ENCODE results near the gene NTM. TPM values are rescaled to one million over a fixed set of nuclear protein-coding genes. Genes with fewer than 3 reads are reported as not detected.

NTM gene
- total RNA-seq, 1 donor from 2014 or later: not detected

DNA sequence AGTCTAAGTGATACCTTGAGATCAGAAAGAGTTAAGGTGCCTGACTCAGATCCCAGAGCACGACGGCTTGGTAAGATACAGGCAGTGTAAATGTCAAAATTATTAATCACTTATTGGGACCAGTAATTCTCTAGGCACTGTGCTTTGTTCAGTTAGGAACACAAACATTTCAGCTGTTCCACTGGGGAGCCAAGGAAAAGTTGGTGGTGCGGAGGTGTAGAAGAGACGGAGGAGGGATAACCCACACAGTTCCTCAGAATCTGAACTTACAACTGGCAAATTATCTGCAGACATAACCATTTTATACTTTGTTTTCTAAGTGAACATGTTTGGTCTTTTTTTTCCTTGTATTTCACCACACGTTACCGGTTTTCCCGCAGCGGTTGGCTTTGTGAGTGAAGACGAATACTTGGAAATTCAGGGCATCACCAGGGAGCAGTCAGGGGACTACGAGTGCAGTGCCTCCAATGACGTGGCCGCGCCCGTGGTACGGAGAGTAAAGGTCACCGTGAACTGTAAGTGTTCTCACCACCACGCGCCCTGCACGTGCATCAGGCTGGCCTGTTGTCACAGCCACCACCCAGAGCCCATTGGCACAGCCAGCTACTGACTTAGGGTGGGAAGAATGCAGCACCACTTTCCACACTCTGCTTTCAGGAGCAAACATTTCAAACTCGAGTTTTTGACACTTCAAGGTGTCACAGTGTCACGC is 937.0 kb downstream of the NTM start:
- no peak for DNase-seq
- Mint-ChIP-seq H3K27me3 (no peaks in the 10 kb centered on the region), H3K4me3 (no peak overlapping the region), H3K9me3 (peaks cover 3% of the 10 kb centered on the region), H3K36me3 (ENCODE audit: low read depth) (no peaks in the 10 kb centered on the region), H3K4me1 (no peaks in the 10 kb centered on the region), H3K27ac (no peak overlapping the region)
- ChIA-PET CTCF (no interaction called here), POLR2A (no interaction called here)
- ATAC-seq (ENCODE audit: low read depth): no peak
- intact Hi-C loops (cut with micrococcal nuclease): no loop called here
- no peak for TF ChIP-seq CTCF (IDR thresholded peaks at IDR 0.05)

DNA sequence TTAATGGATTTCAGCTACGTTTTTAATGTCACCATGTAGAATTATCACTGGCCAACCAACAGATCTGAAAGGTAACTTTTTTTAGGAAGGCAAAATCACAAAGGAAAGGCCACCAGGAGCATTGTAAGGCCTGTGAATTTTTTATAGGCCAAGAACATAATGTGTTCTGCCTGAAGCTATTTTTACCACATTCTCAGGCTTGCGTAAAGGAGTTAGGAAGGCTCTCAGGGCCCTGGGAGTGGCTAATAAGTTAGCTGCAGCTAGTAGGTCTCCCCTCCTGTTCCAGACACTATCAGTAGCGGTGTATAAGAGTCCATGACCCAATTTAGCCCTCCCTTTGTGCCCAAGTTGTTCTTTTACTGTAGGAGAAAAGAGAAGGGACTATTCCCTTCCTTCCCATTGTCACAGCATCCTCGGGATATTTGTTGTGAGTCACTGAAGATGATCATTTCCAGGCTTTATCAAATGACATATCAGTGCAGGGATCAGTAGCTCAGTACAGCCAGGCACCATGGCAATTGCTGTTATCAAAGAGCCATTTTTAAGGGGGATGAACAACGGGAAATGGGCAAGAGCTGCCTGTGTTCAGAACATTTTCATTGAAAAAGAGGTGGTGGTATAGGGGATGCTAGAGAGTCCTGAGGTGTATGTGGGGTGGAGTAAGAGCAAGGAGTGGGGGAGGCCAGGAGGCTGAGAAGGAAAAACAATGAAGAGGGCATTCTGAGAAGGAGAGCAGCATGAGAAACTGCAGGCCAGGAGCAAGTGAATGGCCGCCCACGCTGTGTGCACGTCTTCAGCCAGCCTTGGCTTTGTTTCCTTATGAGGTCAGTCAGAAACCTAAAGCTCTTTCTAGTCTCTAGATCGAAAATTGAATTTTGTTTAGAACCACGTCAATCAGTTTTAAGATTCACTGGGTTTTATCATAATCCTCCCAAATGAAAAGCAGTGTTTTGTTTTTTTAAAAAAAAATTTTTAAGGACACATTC is 940.3 kb downstream of the NTM start:
- no peak for DNase-seq
- Mint-ChIP-seq H3K4me1 (no peaks in the 10 kb centered on the region), H3K9me3 (peaks cover 2% of the 10 kb centered on the region), H3K36me3 (ENCODE audit: low read depth) (no peaks in the 10 kb centered on the region), H3K27ac (no peak overlapping the region), H3K27me3 (no peaks in the 10 kb centered on the region), H3K4me3 (no peak overlapping the region)
- ChIA-PET CTCF (no interaction called here), POLR2A (no interaction called here)
- TF ChIP-seq CTCF (IDR thresholded peaks at IDR 0.05): no peak
- no peak for ATAC-seq (ENCODE audit: low read depth)
- intact Hi-C loops (cut with micrococcal nuclease): no loop called here

- H3K36me3 Mint-ChIP-seq (ENCODE audit: low read depth): no peaks in the 10 kb centered on the region
- H3K27me3 Mint-ChIP-seq: no peaks in the 10 kb centered on the region
- POLR2A ChIA-PET: no interaction called here
- ATAC-seq (ENCODE audit: low read depth) (no peak), DNase-seq (no peak)
- CTCF ChIA-PET: no interaction called here
- no peaks in the 10 kb centered on the region for H3K4me1 Mint-ChIP-seq
- no peaks in the 10 kb centered on the region for H3K9me3 Mint-ChIP-seq
- no peak overlapping the region for H3K4me3 Mint-ChIP-seq
- no peak overlapping the region for H3K27ac Mint-ChIP-seq
- no peak for TF ChIP-seq CTCF (IDR thresholded peaks at IDR 0.05)
- intact Hi-C loops (cut with micrococcal nuclease): no loop called here
Observed at GRCh38 chr11:132311703-132312102, 941.3 kb downstream of the NTM start.

DNA sequence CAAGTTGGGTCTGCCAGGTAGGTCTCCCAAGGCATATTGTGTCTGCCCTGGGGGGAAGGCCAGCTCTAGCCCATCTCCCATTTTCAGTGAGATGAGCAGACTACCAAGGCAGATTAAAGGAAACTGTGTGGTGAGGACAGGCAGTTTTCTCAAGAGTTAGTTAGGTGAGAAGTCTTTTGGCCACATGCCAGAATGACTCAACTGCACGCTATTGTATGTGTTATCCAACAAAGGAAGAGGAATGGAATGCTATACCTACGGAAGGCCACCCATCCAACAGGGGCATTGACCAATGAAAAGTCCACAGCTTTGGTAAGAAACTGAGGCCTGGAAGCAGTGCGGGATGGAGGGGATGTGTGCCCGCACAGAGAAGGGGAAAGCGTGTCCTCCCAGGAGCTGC is 941.7 kb downstream of the NTM start:
- Mint-ChIP-seq H3K27ac (no peak overlapping the region), H3K27me3 (no peaks in the 10 kb centered on the region), H3K4me1 (no peaks in the 10 kb centered on the region), H3K9me3 (no peaks in the 10 kb centered on the region), H3K4me3 (no peak overlapping the region), H3K36me3 (ENCODE audit: low read depth) (no peaks in the 10 kb centered on the region)
- CTCF ChIA-PET: no interaction called here
- TF ChIP-seq CTCF (IDR thresholded peaks at IDR 0.05): no peak
- ATAC-seq (ENCODE audit: low read depth): no peak
- intact Hi-C loops (cut with micrococcal nuclease): no loop called here
- POLR2A ChIA-PET: no interaction called here
- DNase-seq: no peak

- Mint-ChIP-seq H3K36me3 (ENCODE audit: low read depth) (no peaks in the 10 kb centered on the region), H3K27ac (no peak overlapping the region), H3K9me3 (no peaks in the 10 kb centered on the region), H3K27me3 (no peaks in the 10 kb centered on the region), H3K4me1 (no peaks in the 10 kb centered on the region), H3K4me3 (no peak overlapping the region)
- CTCF ChIA-PET: no interaction called here
- no peak for DNase-seq
- intact Hi-C loops (cut with micrococcal nuclease): no loop called here
- ATAC-seq (ENCODE audit: low read depth): no peak
- TF ChIP-seq CTCF (IDR thresholded peaks at IDR 0.05): no peak
- POLR2A ChIA-PET: no interaction called here
Observed at GRCh38 chr11:132312701-132313111, 942.3 kb downstream of the NTM start.
